Measurements from ENCODE around the gene EGF.

Gene EGF

DNA sequence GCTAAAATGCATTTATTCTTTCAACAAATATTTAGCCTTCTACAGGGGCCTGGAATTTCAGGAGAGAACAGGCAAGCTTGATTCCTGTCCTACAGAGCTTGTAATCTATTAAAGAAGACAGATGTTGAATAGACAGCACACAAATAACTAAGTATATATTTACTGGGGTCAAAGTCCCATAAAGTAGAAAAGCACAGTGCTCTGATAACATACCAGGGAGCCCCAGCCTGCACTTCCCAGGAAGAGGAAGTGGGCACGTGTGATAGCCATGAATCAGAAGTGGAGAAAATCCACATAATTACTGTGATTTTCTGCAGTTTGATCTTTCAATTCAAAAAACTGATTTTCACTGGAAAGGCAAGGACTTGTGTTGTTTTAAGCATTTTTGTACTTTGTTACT is 129.1 kb downstream of the EGF start:
- H3K4me3 ChIP-seq (ENCODE audit: low read length) = no peak overlapping the region
- no peak for TF ChIP-seq CTCF (IDR thresholded peaks at IDR 0.05; ENCODE audit: insufficient read depth, low read depth, low read length, missing control alignments)
- DNase-seq (ENCODE audit: low read depth) = no peak

- H3K4me3 ChIP-seq (ENCODE audit: low read length) = no peak overlapping the region
- no peak for DNase-seq (ENCODE audit: low read depth)
- no peak for TF ChIP-seq CTCF (IDR thresholded peaks at IDR 0.05; ENCODE audit: insufficient read depth, low read depth, low read length, missing control alignments)
Observed at GRCh38 chr4:110042545-110043517, 130.1 kb downstream of the EGF start.

DNA sequence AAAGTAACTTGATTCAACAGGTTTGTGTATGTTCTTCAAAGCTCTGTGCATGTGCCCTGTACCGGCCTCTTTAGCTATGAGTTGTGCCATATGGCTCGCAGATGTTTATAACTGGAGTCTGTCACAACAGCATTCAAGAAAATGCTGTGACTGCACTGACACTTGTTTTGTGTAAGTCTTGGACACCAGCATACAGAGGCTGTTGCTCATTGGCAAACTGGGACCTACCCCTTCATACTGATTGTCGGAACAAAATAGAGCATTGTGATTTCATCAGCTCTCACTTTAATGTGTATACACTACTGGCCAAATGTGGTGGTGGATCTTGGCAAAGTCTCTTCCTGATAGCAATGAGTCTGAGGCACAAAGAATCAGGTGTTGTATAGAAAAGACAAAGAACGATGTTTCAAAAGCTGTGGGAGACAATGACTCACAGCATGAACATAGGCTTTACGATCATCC is 133.9 kb downstream of the EGF start:
- DNase-seq (ENCODE audit: low read depth) = peak; percentile 29
- no peak for TF ChIP-seq CTCF (IDR thresholded peaks at IDR 0.05; ENCODE audit: insufficient read depth, low read depth, low read length, missing control alignments)
- no peak overlapping the region for H3K4me3 ChIP-seq (ENCODE audit: low read length)

- peak; percentile 86 for TF ChIP-seq CTCF (IDR thresholded peaks at IDR 0.05; ENCODE audit: insufficient read depth, low read depth, low read length, missing control alignments)
- DNase-seq (ENCODE audit: low read depth) = peak; percentile 54
Observed at GRCh38 chr4:110049951-110050925, 137.6 kb downstream of the EGF start.

GRCh38 chr4:110055158-110055768 is 142.6 kb downstream of the EGF start:
- DNase-seq (ENCODE audit: low read depth) = peak; percentile 24
- H3K4me3 ChIP-seq (ENCODE audit: low read length) = no peak overlapping the region
- no peak for TF ChIP-seq CTCF (IDR thresholded peaks at IDR 0.05; ENCODE audit: insufficient read depth, low read depth, low read length, missing control alignments)

More at GRCh38 chr4:110049951-110050925, 137.6 kb downstream of the EGF start:
- no peak overlapping the region for H3K4me3 ChIP-seq (ENCODE audit: low read length)

- H3K4me3 ChIP-seq (ENCODE audit: low read length) = no peak overlapping the region
- DNase-seq (ENCODE audit: low read depth) = peak; percentile 62
- TF ChIP-seq CTCF (IDR thresholded peaks at IDR 0.05; ENCODE audit: insufficient read depth, low read depth, low read length, missing control alignments) = no peak
Observed at GRCh38 chr4:110058677-110059076, 146.0 kb downstream of the EGF start.

Data from epithelial cell of esophagus (primary cell).